ENCODE data around the gene ARHGAP24.

- TF ChIP-seq EZH2 (IDR thresholded peaks at IDR 0.05; ENCODE audit: borderline replicate concordance, insufficient read depth, low read depth, low read length, poor library complexity, severe bottlenecking) (no peak), CTCF (IDR thresholded peaks at IDR 0.05) (no peak)
Observed at GRCh38 chr4:85514117-85514516, 39.2 kb downstream of the ARHGAP24 start.
